Stimulated activated CD4-positive, alpha-beta T cell treated with anti-CD3 and anti-CD28 coated beads, Interleukin-12 subunit alpha, Interleukin-12 subunit beta, amount 100 ng/mL, for 48 hours (primary cell): ENCODE data around the gene KDM6A.
A peak's percentile ranks its signal among the peaks of the same experiment; 100 is the strongest.
"Not testable (repeated sequence)": the region's sequence is repeated elsewhere in the genome, so short reads cannot be mapped to it uniquely, and the experiment has no call there.

ENCODE experiments used
- DNase-seq, 3 donors: peaks; one replicate each; pipeline ENCODE4 v3.0.0-alpha.2; 2020; ENCODE audit warnings: low read depth in 2 of 3, low spot score in 1 of 3

KDM6A gene

DNA sequence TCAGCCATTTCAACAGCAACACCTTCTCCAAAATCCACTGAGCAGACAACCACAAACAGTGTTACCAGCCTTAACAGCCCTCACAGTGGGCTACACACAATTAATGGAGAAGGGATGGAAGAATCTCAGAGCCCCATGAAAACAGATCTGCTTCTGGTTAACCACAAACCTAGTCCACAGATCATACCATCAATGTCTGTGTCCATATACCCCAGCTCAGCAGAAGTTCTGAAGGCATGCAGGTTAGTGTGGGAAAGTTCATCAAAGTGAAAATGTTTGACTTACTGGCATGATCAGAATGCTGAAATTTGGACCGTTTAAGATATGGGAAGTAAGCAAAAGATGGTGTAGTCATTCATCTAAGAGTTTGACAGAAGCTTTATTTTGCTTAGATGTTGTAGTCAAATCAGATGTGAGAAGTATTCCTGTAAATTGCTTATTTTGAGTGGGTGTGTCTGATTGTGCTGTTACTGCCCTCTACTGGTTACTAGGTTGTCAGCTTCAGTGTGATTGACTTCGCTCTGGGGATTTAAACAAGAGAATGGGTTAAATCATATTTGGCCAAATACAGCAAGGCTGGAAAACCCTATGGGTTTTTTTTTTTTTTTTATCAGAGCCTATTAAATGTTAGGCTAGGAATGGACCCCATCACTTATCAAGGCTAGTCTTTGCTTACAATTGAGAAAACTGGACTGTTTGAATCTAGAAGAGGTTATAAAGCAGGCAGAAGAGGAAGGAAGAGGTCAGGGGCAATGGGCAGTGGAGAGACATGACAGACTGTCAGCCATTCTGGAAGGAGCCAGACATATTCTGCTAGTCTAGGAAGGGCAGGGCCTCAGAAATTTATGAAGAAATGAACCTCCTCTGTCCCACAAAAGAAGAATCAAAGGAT is 197.4 kb downstream of the KDM6A start:
- peak in 1 of 3 donors; percentile 26 for DNase-seq

- not testable (repeated sequence) for DNase-seq
Measured at GRCh38 chrX:45073011-45073410, 200.0 kb downstream of the KDM6A start.

DNA sequence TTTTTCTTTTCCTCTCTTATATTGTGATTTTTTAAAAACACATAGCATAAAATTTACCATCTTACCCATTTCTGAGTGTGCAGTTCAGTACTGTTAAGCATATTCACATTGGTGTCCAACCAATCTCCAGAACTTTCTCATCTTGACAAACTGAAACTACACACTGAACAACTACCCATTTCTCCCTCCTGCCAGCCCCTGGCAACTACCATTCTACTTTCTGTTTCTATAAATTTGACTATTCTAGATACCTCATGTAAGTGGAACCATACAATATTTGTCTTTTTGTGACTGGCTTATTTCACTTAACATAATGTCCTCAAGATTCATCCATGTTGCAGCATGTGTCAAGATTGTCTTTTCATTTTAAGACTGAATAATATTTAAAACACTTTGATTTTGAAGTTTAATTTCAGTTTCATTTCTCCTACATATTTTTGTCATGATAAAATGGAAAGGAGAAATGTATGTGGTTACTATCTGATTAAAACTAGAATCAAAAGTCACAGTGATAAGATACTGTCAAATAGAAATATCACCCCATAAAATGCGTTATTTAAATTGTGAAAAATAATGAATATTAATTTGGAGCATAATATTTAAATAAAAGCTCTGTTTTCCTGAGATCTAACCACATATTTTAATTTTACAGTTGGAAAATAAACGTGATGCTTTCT is 204.9 kb downstream of the KDM6A start:
- DNase-seq: no peak

DNA sequence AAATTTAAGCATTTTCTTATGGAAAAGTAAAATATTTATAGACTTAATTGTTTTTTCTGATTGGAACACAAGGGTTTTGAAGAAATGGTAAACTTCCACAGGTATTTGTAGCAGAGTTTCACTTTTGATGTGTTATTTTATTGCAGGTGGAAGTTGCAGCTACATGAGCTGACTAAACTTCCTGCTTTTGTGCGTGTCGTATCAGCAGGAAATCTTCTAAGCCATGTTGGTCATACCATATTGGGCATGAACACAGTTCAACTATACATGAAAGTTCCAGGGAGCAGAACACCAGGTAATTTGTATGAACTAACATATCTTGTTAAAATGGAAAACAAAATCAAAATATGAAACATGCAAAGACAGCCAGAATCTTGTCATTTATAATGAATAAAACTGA is 210.3 kb downstream of the KDM6A start:
- no peak for DNase-seq

DNA sequence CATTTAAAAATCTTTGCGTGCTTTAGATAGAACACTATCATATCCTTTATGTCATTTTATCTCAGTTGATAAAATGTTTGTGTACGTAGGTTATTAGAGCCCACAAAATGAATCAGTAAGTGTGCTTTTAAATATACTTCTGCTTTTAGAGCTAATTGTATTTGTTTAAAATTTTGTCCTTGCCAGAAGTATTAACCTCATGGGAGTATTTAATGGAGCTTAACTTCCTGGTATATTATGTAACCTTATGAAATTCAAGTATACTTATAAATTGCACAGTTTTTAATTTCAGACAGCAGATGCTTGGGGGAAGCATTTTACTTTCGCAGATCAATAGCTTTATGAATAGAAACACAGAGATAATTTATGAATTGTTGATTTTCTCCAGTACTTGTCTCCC is 237.5 kb downstream of the KDM6A start:
- no peak for DNase-seq

DNA sequence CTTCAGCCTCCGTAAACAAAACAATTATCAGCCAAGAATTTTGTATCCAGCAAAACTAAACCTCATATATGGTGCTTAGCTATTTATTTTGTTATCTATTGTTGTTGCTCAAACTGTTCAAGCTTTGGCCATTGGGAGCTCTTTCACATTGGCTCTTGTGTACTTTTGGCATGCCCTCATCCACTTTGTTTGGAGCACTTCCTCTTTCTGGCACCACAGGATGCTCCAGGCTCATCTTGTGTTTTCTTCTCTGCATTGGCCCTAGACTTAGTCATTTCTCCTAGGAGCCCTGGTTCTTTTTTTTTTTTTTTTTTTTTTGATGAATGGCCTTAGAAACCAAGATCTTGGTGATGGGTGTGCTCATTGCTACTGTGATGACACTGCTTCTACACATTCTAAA is 253.2 kb downstream of the KDM6A start:
- no peak for DNase-seq

- no peak for DNase-seq
Measured at GRCh38 chrX:45128896-45129454, 256.0 kb downstream of the KDM6A start.

- no peak for DNase-seq
Measured at GRCh38 chrX:45133465-45133864, 260.5 kb downstream of the KDM6A start.

GRCh38 chrX:45134315-45134731 is 261.3 kb downstream of the KDM6A start:
- no peak for DNase-seq

- no peak for DNase-seq
Measured at GRCh38 chrX:45134775-45135174, 261.8 kb downstream of the KDM6A start.

- not testable (repeated sequence) for DNase-seq
Measured at GRCh38 chrX:45135391-45136075, 262.5 kb downstream of the KDM6A start.

DNA sequence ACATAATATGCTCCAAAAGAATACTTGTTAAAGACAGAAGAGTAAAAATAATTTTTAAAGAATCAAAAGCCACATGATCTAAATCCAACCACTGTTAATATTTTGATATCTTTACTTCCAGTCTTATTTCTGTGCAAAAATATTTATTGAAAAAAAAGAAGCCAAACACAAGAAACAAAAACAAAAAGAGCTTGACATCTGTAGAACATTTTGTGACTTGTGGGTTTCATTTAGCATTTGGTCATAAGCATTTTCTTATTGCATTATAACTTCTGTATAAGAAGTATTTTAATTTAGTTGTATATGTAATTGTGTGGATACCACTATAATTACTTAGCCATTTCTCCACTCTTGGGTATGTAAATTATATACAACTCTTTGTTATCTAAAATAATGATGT is 264.5 kb downstream of the KDM6A start:
- DNase-seq: no peak

DNA sequence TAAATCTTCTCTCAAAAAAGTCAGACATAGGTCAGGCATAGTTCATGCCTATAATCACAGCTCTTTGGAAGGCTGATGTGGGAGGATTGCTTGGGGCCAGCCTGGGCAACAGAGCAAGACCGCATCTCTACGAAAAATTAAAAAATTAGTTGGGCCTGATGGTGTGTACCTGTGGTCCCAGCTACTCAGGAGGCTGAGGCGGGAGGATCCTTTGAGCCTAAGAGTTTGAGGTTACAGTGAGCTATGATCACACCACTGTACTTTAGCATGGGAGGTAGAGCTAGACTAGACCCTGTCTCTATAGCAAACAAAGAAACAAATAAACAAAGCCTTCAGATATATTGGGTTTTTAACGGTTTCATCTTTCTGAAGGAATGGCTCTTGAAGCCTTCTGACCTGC is 265.5 kb downstream of the KDM6A start:
- DNase-seq: no peak

- DNase-seq: no peak
Measured at GRCh38 chrX:45140812-45141211, 267.8 kb downstream of the KDM6A start.

DNA sequence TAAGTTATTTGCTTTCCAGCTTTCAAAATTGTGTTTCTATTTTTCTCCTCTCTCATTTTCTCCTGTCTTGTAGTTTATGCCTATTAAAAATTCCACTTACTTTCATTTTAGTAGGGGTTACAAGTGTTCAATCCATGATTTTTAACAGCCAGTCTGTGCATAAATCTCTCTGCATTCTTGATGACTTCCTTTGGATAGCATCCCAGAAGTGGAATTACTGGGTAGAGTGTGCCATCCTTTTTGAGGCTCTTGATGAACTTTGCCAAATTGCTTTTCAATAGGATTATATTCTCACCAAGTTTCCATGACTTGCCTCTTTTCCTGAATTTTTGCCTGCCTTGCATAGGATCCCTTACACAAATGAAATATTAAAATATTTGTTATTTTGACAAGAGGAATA is 269.2 kb downstream of the KDM6A start:
- DNase-seq: no peak

GRCh38 chrX:45143455-45143854 is 270.5 kb downstream of the KDM6A start:
- no peak for DNase-seq

DNA sequence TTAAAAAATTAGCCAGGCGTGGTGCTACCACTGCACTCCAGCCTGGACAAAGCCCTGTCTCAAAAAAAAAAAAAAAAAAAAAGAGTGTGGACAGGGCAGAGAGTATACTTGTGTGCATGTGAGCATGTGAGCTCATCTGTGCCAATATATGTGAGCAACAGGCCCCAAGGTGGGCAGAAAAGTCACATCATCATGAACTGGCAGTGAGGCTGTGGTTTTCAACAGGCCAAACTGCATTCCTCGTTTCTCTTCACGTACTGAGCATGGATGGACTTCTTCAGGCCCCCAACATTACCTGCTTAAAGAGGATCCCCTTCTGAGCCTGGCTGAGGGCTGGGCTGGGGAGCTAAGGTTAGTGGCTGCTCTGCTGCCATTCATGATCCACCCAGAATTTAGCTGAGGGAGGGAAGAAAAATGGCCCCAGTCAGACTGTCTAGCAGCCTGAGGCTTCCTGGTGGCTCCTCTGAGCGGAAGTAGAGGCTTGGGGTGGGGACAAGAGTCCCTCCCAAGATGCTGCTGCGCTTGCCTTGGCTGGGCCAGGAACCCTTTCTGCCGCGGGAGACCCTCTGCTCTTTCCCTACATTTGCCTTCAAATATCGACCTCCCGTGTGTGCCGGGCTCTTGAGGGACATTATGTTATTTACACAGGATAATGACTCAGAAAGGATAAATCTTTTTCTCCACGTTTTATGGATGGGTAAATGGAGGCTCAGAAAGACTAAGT is 272.7 kb downstream of the KDM6A start:
- no peak for DNase-seq

DNA sequence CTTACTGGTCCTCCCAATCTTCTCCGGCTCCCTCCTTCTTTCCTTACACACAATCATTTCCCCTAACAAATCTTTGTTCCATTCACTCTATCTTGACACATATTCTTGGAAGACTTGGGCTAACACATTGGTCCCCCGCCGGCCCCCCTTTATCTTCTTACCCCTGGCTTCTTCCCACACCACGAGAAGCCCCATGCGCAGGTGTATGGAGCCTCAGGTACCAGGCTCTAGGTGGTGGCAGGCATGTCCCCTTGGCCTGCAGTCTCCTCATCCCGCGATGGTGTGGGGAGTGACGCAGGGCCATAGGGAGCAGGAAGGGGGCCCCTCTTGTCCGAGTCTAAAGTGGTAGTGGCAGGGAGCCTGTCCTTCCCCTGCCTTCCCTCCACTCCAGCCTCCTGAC is 277.8 kb downstream of the KDM6A start:
- no peak for DNase-seq

- DNase-seq: no peak
Measured at GRCh38 chrX:45154033-45154360, 281.0 kb downstream of the KDM6A start.

DNA sequence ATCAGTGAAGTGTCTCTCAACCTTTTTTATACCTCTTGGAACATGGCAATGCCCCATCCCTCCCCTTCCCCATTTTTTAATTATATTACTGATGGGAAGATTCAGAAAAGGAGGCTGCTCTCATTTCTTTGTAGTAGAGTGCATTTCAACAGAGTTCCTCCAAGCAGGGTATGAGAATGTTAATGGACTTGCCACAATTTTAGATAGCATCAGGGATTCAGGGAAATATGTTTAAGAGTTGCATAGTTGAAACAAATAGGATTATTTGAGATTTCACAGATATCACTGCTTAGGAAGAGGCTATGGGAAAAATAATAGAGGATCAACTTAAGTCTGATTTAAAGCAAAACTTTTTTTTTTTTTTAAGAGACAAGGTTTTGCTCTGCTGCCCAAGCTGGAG is 281.5 kb downstream of the KDM6A start:
- no peak for DNase-seq

- DNase-seq: no peak
Measured at GRCh38 chrX:45157647-45158046, 284.7 kb downstream of the KDM6A start.
